ENCODE data around the gene FABP7. TPM values are rescaled to one million over a fixed set of nuclear protein-coding genes. Genes with fewer than 3 reads are reported as not detected.
A peak's percentile ranks its signal among the peaks of the same experiment; 100 is the strongest.

FABP7 gene
- total and polyA plus RNA-seq, 7 donors = 3.7 to 63.6 (median 31.3) TPM

DNA sequence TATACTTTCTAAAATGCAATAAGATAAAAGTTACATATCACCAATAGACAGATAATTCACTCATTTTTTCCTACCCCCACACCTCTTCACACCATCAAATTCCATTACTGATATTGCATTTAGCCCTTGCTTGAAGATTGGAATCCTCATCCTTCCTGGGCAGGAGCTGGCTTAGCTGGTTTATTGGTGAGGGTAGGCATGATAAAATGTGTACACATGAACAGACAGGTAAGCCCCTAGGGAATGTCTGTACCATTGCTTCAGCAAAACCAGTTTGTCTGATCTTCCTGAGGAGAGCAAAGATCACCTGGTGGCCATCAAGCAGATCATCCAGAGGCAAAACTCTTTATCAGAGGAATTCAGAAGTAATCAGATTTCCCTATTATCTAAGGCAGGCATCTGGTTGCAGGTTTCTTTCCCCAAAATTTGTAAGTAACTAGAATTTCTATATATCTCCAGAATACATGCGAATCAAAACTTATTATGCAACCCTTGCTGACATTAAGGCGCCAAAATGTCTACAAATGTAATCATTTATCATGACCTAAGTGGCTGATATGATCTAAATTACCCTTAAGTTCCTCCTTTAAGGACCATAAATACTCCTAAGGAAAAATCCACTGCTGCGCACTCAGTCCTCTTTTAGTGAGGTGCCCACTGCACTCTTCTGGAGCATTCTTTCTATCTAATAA, 6.6 kb upstream of the FABP7 start:
- 90 to 93% (median 92%) methylated on average over 3 of the region's 3 CpGs for WGBS, 3 donors
- Histone ChIP-seq H3K4me3 (no peak overlapping the region), H3K27ac (no peak overlapping the region), H3K9me3 (no peaks in the 10 kb centered on the region), H3K4me1 (no peaks in the 10 kb centered on the region), H3K27me3 (ENCODE audit: insufficient read depth in 3 of 3, low read length in 2 of 3) (no peaks in the 10 kb centered on the region), H3K36me3 (ENCODE audit: insufficient read depth in 1 of 2, low read depth in 1 of 2) (no peaks in the 10 kb centered on the region)
- intact Hi-C loops (cut with DNase I) = no loop called here
- DNase-seq (no peak), ATAC-seq (no peak)
- TF ChIP-seq CTCF (IDR thresholded peaks at IDR 0.05) = no peak

DNA sequence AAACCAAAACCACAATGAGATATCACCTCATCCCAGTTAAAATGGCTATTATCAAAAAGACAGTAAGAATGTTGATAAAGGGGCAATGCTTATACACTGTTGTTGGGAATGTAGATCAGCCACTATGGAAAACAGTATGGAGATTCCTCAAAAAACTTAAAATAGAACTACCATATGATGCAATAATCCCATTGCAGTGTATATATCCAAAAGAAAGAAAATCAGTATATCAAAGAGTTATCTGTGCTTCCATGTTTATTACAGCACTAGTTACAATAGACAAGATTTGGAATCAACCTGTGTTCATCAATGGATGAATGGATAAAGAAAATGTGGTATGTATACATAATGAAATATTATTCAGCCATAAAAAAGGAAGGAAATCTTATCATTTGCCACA, 3.5 kb upstream of the FABP7 start:
- Histone ChIP-seq H3K36me3 (ENCODE audit: insufficient read depth in 1 of 2, low read depth in 1 of 2) (no peaks in the 10 kb centered on the region), H3K4me1 (peaks cover 9% of the 10 kb centered on the region), H3K9me3 (no peaks in the 10 kb centered on the region), H3K27me3 (ENCODE audit: insufficient read depth in 3 of 3, low read length in 2 of 3) (no peaks in the 10 kb centered on the region), H3K27ac (no peak overlapping the region), H3K4me3 (no peak overlapping the region)
- ATAC-seq (no peak), DNase-seq (no peak)
- intact Hi-C loops (cut with DNase I) = no loop called here
- no peak for TF ChIP-seq CTCF (IDR thresholded peaks at IDR 0.05)

DNA sequence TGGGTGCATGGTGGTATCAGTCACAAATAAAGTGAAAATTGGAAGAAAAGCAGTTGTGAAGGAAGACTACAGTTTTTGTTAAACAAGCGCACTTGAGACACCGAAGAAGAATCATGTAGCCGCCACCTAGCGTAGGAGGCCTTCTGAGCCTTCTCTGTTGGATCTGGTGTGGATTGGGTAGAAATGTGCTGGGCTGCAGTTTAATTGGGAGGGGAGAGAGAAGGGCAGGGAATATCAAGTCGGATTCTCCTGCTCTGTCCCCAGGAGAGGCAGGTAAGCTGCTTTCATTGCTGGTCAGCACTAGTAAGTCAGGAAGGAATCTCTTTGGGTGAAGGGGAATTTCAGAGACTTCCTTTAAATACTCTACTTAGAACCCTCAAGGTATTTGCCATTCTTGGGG, 1.2 kb upstream of the FABP7 start:
- no peak overlapping the region for H3K4me3 ChIP-seq
- no peak for TF ChIP-seq CTCF (IDR thresholded peaks at IDR 0.05)
- 89 to 98% (median 97%) methylated on average over 5 of the region's 5 CpGs for WGBS, 3 donors
- ATAC-seq (no peak), DNase-seq (no peak)
- intact Hi-C loops (cut with DNase I) = no loop called here
- H3K27ac ChIP-seq = no peak overlapping the region
- H3K9me3 ChIP-seq = no peaks in the 10 kb centered on the region
- no peaks in the 10 kb centered on the region for H3K27me3 ChIP-seq (ENCODE audit: insufficient read depth in 3 of 3, low read length in 2 of 3)
- no peaks in the 10 kb centered on the region for H3K36me3 ChIP-seq (ENCODE audit: insufficient read depth in 1 of 2, low read depth in 1 of 2)
- H3K4me1 ChIP-seq = peaks cover 9% of the 10 kb centered on the region

DNA sequence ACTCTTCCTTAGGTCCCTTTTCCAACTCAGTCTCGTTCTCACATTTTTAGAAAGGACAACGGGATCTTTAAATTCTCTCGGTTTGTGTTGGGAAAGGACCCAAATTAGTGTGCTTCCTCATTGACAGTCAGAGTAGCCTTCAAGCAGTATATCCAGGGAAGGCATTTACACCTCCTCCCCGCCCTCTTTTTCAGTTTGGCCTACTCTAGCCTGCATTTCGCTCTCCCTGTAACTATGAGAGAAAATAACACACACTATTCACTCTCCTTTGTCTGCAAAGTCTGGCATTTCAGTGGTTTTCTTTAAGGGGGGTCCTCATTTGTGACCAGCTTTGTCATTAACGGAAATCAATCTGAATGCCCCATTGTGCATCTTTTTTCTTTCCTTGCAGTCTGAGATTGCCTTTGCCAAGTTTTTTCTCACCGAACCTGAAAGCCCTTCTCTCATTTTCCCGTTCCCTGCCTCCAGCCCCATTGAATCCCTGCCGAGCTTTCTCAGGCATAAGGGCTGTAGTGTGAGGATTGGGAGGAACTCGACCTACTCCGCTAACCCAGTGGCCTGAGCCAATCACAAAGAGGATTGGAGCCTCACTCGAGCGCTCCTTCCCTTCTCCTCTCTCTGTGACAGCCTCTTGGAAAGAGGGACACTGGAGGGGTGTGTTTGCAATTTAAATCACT, 393 bp upstream of the FABP7 start:
- 53 to 58% (median 55%) methylated on average over 13 of the region's 13 CpGs for WGBS, 3 donors

More for the DNA sequence above, 393 bp upstream of the FABP7 start:
- TF ChIP-seq CTCF (IDR thresholded peaks at IDR 0.05) = no peak
- ATAC-seq = peak in 3 of 4 donors; percentile 68 to 79 (median 73)
- Histone ChIP-seq H3K4me1 (peaks cover 9% of the 10 kb centered on the region), H3K27me3 (ENCODE audit: insufficient read depth in 3 of 3, low read length in 2 of 3) (no peaks in the 10 kb centered on the region), H3K9me3 (no peaks in the 10 kb centered on the region), H3K4me3 (no peak overlapping the region), H3K27ac (no peak overlapping the region), H3K36me3 (ENCODE audit: insufficient read depth in 1 of 2, low read depth in 1 of 2) (no peaks in the 10 kb centered on the region)
- intact Hi-C loops (cut with DNase I) = no loop called here
- no peak for DNase-seq
